ENCODE results near the gene CPVL.

DNA sequence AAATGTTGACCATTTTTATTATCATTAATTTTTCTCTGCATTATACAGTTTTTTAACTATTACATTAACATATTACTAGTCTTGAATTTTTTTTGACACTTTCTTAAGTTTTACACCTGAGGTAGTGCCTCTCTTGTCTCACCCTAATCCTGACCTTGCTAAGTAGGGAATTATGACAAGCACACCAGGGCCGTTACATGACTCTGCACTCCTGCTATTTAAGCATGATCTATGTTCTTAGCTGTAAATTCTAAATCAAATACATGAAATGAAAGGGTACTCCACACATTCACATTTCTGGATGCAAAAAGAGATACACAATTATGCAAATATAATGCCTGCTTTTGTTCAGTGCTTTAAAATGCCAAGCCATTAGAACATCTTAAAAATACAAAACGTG is 23.6 kb downstream of the CPVL start:
- TF ChIP-seq, protein P1, sequence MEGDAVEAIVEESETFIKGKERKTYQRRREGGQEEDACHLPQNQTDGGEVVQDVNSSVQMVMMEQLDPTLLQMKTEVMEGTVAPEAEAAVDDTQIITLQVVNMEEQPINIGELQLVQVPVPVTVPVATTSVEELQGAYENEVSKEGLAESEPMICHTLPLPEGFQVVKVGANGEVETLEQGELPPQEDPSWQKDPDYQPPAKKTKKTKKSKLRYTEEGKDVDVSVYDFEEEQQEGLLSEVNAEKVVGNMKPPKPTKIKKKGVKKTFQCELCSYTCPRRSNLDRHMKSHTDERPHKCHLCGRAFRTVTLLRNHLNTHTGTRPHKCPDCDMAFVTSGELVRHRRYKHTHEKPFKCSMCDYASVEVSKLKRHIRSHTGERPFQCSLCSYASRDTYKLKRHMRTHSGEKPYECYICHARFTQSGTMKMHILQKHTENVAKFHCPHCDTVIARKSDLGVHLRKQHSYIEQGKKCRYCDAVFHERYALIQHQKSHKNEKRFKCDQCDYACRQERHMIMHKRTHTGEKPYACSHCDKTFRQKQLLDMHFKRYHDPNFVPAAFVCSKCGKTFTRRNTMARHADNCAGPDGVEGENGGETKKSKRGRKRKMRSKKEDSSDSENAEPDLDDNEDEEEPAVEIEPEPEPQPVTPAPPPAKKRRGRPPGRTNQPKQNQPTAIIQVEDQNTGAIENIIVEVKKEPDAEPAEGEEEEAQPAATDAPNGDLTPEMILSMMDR (conservative IDR thresholded peaks at IDR 0.05 in 1 of 2, IDR thresholded peaks at IDR 0.05 in 1 of 2; ENCODE audit: low read depth in 1 of 2, low read length in 2 of 2): no peak
- no peak for TF ChIP-seq EZH2 (IDR thresholded peaks at IDR 0.05; ENCODE audit: low read length, missing control alignments)

Data from fibroblast of lung (primary cell).